ENCODE data around the gene SMC2.

- TF ChIP-seq CTCF (IDR thresholded peaks at IDR 0.05) (no peak), POLR2A (IDR thresholded peaks at IDR 0.05) (no peak)
Observed at GRCh38 chr9:104090578-104090977, 3.5 kb upstream of the SMC2 start.

Data from heart left ventricle (tissue), 13 donors.